ENCODE measurements around the gene PRKCZ. TPM values are rescaled to one million over a fixed set of nuclear protein-coding genes. Genes with fewer than 3 reads are reported as not detected.

Gene PRKCZ
- total and polyA plus RNA-seq, 5 donors from 2014 or later, result 11.0 to 42.7 (median 13.6) TPM

DNA sequence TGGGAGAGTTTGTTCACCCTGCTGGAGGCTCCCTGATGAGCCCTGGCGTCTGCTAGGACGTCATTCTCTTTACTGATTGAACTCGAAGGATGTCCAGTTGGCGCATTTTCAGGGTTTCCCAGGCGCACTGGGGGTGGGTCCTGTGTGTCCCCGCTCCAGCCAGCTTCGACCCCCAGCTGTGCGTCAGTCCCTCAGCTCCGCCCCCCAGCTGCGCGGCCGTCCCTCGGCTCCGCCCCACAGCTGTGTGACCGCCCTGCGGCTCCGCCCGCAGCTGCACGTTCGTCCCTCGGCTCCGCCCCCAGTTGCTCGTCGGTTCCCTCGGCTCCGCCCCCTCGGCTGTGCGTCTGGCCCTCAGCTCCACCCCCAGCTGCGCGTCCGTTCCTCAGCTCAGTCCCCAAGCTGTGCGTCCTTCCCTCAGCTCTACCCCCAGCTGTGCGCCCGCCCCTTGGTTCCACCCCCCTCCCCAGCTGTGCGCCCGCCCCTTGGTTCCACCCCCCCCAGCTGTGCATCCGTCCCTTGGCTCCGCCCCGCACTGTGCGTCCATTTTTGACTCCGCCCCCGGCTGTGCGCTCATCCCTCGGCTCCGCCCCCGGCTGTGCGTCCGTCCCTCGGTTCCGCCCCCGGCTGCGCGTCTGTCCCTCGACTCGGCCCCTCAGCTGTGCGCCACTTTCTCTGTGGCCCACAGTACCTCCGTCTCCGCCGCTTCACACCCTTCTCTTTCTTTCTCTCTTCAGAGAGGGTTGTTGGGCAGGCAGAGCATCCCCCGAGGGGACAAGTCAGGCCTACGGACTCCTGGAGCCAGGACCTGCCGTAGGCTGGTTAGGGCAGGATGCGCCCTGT is 83.0 kb downstream of the PRKCZ start:
- Mint-ChIP-seq H3K27me3 (no peaks in the 10 kb centered on the region), H3K36me3 (peaks cover 4% of the 10 kb centered on the region), H3K9me3 (no peaks in the 10 kb centered on the region), H3K4me3 (peak overlapping the region; percentile 85 to 90 (median 90)), H3K27ac (peak overlapping the region; percentile 83 to 95 (median 94)), H3K4me1 (peaks cover 0 to 32% (median 12%) of the 10 kb centered on the region in 4 donors)
- peaks cover 15% of the 10 kb centered on the region for H3K4me1 ChIP-seq (ENCODE audit: control insufficient read depth, insufficient read depth, low read length, poor library complexity, severe bottlenecking)
- peak overlapping the region; percentile 52 for H3K4me3 ChIP-seq (ENCODE audit: low read depth, low read length)
- peak; percentile 90 to 91 for ATAC-seq (ENCODE audit: low read depth in 2 of 2)
- H3K27ac ChIP-seq (ENCODE audit: insufficient read depth, low read length, poor library complexity, severe bottlenecking), result peak overlapping the region; percentile 85
- no peaks in the 10 kb centered on the region for H3K36me3 ChIP-seq (ENCODE audit: control insufficient read depth, insufficient read depth, low read length)
- peak; percentile 93 to 96 (median 96) for DNase-seq
- no peaks in the 10 kb centered on the region for H3K9me3 ChIP-seq (ENCODE audit: control insufficient read depth in 2 of 2, low read length in 2 of 2)
- no peaks in the 10 kb centered on the region for H3K27me3 ChIP-seq (ENCODE audit: control insufficient read depth, insufficient read depth, low read length)

DNA sequence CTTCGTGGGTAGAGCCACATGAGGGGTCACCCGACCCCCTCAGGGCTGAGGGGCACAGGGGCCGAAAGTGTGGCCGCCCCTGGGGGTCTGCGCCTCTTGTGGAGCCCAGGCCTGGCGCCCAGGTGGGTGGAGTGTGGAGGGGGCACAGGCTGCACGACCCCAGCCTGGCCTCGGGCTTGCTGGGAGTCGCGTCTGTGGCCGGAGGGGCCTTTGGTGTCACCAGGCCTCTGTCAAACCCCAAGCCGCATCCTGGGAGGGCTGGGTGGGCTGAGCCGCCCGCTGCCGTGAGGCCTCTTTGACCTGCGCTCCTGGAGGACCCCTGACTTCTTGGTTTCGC is 83.6 kb downstream of the PRKCZ start:
- Histone ChIP-seq H3K36me3 (ENCODE audit: control insufficient read depth, insufficient read depth, low read length) (no peaks in the 10 kb centered on the region), H3K27ac (ENCODE audit: insufficient read depth, low read length, poor library complexity, severe bottlenecking) (peak overlapping the region; percentile 85), H3K27me3 (ENCODE audit: control insufficient read depth, insufficient read depth, low read length) (no peaks in the 10 kb centered on the region), H3K4me3 (ENCODE audit: low read depth, low read length) (no peak overlapping the region), H3K4me1 (ENCODE audit: control insufficient read depth, insufficient read depth, low read length, poor library complexity, severe bottlenecking) (peaks cover 15% of the 10 kb centered on the region), H3K9me3 (ENCODE audit: control insufficient read depth in 2 of 2, low read length in 2 of 2) (no peaks in the 10 kb centered on the region)
- ATAC-seq (ENCODE audit: low read depth in 2 of 2) (no peak), DNase-seq (no peak)
- Mint-ChIP-seq H3K9me3 (no peaks in the 10 kb centered on the region), H3K27ac (peak overlapping the region in 2 of 3 donors; percentile 94 to 95), H3K4me1 (peaks cover 0 to 32% (median 12%) of the 10 kb centered on the region in 4 donors), H3K27me3 (no peaks in the 10 kb centered on the region), H3K4me3 (peak overlapping the region in 3 of 4 donors; percentile 50 to 90 (median 89)), H3K36me3 (peaks cover 4% of the 10 kb centered on the region)

DNA sequence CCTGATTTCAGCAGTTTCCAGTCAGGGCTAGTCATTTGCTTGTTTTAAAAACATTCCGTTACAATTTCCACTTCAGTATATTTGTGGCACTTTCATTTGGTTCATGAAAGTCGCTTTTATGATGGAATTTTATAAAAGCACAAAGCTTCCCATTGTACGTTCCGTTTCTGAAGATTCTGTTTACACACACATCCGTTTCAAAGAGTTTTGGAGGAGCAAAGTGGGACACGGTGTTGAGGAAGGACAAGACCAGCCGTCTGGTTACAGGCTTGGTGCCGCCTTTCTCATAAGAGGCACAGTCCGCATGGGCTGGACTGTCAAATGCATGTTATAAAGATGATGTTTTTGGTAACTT is 84.0 kb downstream of the PRKCZ start:
- Histone ChIP-seq H3K4me1 (ENCODE audit: control insufficient read depth, insufficient read depth, low read length, poor library complexity, severe bottlenecking) (peaks cover 15% of the 10 kb centered on the region), H3K27ac (ENCODE audit: insufficient read depth, low read length, poor library complexity, severe bottlenecking) (peak overlapping the region; percentile 85), H3K4me3 (ENCODE audit: low read depth, low read length) (no peak overlapping the region), H3K36me3 (ENCODE audit: control insufficient read depth, insufficient read depth, low read length) (no peaks in the 10 kb centered on the region), H3K9me3 (ENCODE audit: control insufficient read depth in 2 of 2, low read length in 2 of 2) (no peaks in the 10 kb centered on the region), H3K27me3 (ENCODE audit: control insufficient read depth, insufficient read depth, low read length) (no peaks in the 10 kb centered on the region)
- Mint-ChIP-seq H3K27me3 (no peaks in the 10 kb centered on the region), H3K27ac (peak overlapping the region in 1 of 3 donors; percentile 36), H3K36me3 (peaks cover 4% of the 10 kb centered on the region), H3K4me3 (peak overlapping the region in 3 of 4 donors; percentile 49 to 85 (median 50)), H3K9me3 (no peaks in the 10 kb centered on the region), H3K4me1 (peaks cover 0 to 32% (median 12%) of the 10 kb centered on the region in 4 donors)
- no peak for ATAC-seq (ENCODE audit: low read depth in 2 of 2)
- no peak for DNase-seq

DNA sequence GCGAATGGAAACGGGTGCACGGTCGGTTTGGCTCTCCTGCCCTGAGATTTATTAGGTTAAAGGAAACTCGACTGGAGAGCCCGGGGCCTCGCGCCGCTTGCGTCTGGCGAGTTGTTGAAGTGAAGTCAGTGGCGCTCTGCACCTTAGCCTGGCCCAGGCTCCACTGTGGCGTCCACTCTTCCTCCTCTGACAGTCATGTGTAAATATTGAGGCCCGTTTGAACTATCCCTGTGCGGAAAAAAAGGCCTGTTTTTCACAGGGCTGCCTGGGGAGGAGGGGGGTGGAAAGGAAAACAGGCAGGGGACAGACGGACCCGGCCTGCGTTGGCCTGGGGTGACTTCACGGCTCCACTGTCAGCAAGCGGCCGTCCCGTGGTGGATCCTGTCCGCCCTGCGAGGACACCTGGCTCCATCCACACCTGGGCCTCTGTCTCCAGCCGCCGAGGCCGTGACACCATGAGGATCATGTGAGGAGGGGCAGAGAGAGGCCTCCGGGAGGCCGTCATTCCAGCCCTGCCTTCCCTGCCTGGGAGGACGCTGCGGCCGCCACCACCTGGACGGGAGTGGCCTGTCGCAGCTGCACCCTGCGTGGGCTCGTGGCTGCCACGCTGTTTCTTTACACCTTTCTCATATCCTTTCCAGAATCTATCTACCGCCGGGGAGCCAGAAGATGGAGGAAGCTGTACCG is 84.6 kb downstream of the PRKCZ start:
- ATAC-seq (ENCODE audit: low read depth in 2 of 2) (no peak), DNase-seq (no peak)
- H3K9me3 Mint-ChIP-seq, result no peaks in the 10 kb centered on the region
- peak overlapping the region in 1 of 3 donors; percentile 42 for H3K27ac Mint-ChIP-seq
- H3K36me3 ChIP-seq (ENCODE audit: control insufficient read depth, insufficient read depth, low read length), result no peaks in the 10 kb centered on the region
- H3K27ac ChIP-seq (ENCODE audit: insufficient read depth, low read length, poor library complexity, severe bottlenecking), result no peak overlapping the region
- no peaks in the 10 kb centered on the region for H3K9me3 ChIP-seq (ENCODE audit: control insufficient read depth in 2 of 2, low read length in 2 of 2)
- peak overlapping the region in 3 of 4 donors; percentile 26 to 85 (median 49) for H3K4me3 Mint-ChIP-seq
- H3K4me3 ChIP-seq (ENCODE audit: low read depth, low read length), result no peak overlapping the region
- no peaks in the 10 kb centered on the region for H3K27me3 ChIP-seq (ENCODE audit: control insufficient read depth, insufficient read depth, low read length)
- peaks cover 4% of the 10 kb centered on the region for H3K36me3 Mint-ChIP-seq
- peaks cover 15% of the 10 kb centered on the region for H3K4me1 ChIP-seq (ENCODE audit: control insufficient read depth, insufficient read depth, low read length, poor library complexity, severe bottlenecking)
- peaks cover 0 to 34% (median 12%) of the 10 kb centered on the region in 4 donors for H3K4me1 Mint-ChIP-seq
- H3K27me3 Mint-ChIP-seq, result no peaks in the 10 kb centered on the region

DNA sequence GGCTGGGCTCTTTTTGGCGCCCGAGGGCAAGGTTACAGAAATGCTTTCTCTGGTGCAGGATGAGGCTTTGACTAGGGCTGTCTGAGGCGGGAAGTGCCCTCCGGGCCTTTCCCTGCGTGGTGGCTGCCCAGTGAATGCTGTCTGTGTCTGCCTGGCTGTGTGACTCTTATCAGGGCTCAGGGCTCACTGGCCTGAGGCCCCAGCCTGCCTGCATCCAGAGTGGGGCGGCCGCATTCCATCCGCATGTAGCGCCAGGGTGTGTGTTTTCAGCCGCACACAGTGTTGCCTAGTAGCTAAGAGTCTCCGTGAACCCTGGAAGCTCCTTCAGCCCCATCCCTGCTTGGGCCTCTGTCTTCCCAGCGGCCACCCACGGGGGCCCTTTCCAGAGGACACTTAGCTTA is 85.2 kb downstream of the PRKCZ start:
- Histone ChIP-seq H3K27me3 (ENCODE audit: control insufficient read depth, insufficient read depth, low read length) (no peaks in the 10 kb centered on the region), H3K36me3 (ENCODE audit: control insufficient read depth, insufficient read depth, low read length) (no peaks in the 10 kb centered on the region), H3K9me3 (ENCODE audit: control insufficient read depth in 2 of 2, low read length in 2 of 2) (no peaks in the 10 kb centered on the region), H3K27ac (ENCODE audit: insufficient read depth, low read length, poor library complexity, severe bottlenecking) (no peak overlapping the region), H3K4me3 (ENCODE audit: low read depth, low read length) (no peak overlapping the region), H3K4me1 (ENCODE audit: control insufficient read depth, insufficient read depth, low read length, poor library complexity, severe bottlenecking) (peaks cover 15% of the 10 kb centered on the region)
- peaks cover 0 to 39% (median 14%) of the 10 kb centered on the region in 4 donors for H3K4me1 Mint-ChIP-seq
- H3K4me3 Mint-ChIP-seq, result peak overlapping the region in 1 of 4 donors; percentile 80
- no peak for ATAC-seq (ENCODE audit: low read depth in 2 of 2)
- peaks cover 4% of the 10 kb centered on the region for H3K36me3 Mint-ChIP-seq
- H3K27me3 Mint-ChIP-seq, result no peaks in the 10 kb centered on the region
- no peaks in the 10 kb centered on the region for H3K9me3 Mint-ChIP-seq
- peak overlapping the region in 2 of 3 donors; percentile 42 to 56 for H3K27ac Mint-ChIP-seq
- no peak for DNase-seq

DNA sequence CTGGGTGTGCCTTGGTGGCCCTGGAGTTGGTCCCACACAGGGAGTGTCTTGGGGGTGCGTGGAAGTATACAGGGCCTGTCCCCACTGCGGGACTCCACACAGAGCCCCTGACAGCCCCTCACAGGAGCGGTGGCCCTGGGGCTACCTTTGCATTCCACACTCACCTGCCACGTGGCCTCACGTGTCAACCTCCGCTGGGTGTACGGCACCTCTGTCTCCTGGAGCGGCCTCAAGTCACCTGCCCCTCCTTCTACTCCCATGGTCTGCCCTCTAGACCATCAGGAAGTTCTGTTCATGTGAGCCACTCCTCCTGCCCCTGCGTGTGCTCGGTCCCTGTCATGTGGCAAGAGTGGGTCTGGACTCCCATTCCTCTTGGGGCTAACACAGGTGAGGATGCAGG is 85.7 kb downstream of the PRKCZ start:
- Histone ChIP-seq H3K4me3 (ENCODE audit: low read depth, low read length) (no peak overlapping the region), H3K36me3 (ENCODE audit: control insufficient read depth, insufficient read depth, low read length) (no peaks in the 10 kb centered on the region), H3K4me1 (ENCODE audit: control insufficient read depth, insufficient read depth, low read length, poor library complexity, severe bottlenecking) (peaks cover 15% of the 10 kb centered on the region), H3K27me3 (ENCODE audit: control insufficient read depth, insufficient read depth, low read length) (no peaks in the 10 kb centered on the region), H3K27ac (ENCODE audit: insufficient read depth, low read length, poor library complexity, severe bottlenecking) (no peak overlapping the region), H3K9me3 (ENCODE audit: control insufficient read depth in 2 of 2, low read length in 2 of 2) (no peaks in the 10 kb centered on the region)
- Mint-ChIP-seq H3K9me3 (no peaks in the 10 kb centered on the region), H3K27me3 (no peaks in the 10 kb centered on the region), H3K4me1 (peaks cover 0 to 39% (median 14%) of the 10 kb centered on the region in 4 donors), H3K27ac (peak overlapping the region in 2 of 3 donors; percentile 42 to 56), H3K36me3 (peaks cover 4% of the 10 kb centered on the region), H3K4me3 (peak overlapping the region in 1 of 4 donors; percentile 80)
- DNase-seq, result no peak
- ATAC-seq (ENCODE audit: low read depth in 2 of 2), result no peak

DNA sequence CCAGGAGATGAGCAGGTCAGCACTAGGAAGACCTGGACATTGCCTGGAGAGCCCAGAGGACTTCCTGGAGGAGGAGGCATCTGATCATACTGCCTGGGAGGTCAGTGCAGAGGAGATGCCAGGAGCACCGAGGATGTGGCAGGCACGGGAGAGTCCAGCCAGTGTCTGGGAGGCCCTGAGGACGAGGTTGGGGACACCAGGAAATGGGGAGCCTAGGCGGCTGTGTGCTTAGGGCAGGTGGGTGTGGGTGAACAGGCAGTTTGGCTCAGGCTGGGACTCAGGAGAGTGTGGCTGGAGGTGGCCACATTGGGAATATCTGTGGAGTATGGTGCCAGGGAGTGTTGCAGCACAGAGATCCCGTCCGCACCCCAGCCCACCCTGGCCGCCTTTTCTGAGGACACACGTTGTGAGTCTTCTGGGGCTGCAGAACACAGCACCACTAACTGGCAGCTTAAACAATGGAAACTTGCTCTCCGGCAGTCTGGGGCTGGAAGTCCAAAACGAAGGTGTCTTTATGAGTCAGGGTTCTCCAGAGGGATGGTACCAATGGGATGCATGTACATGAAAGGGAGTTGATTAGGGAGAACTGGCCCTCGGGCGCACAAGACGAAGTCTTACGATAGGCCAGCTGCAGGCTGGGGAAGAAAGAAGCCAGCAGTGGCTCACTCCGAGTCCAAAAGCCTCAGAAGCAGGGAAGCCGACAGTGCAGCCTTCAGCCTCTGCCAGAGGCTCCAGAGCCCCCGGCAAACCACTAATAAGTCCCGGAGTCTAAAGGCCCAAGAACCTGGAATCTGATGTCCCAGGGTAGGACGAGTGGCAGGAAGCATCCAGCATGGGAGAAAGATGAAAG is 86.4 kb downstream of the PRKCZ start:
- Mint-ChIP-seq H3K27ac (peak overlapping the region in 1 of 3 donors; percentile 13), H3K4me3 (peak overlapping the region in 1 of 4 donors; percentile 3), H3K27me3 (no peaks in the 10 kb centered on the region), H3K4me1 (peaks cover 0 to 32% (median 14%) of the 10 kb centered on the region in 4 donors), H3K9me3 (no peaks in the 10 kb centered on the region), H3K36me3 (peaks cover 4% of the 10 kb centered on the region)
- H3K27ac ChIP-seq (ENCODE audit: insufficient read depth, low read length, poor library complexity, severe bottlenecking), result no peak overlapping the region
- H3K4me3 ChIP-seq (ENCODE audit: low read depth, low read length), result no peak overlapping the region
- H3K9me3 ChIP-seq (ENCODE audit: control insufficient read depth in 2 of 2, low read length in 2 of 2), result no peaks in the 10 kb centered on the region
- H3K4me1 ChIP-seq (ENCODE audit: control insufficient read depth, insufficient read depth, low read length, poor library complexity, severe bottlenecking), result peaks cover 15% of the 10 kb centered on the region
- no peaks in the 10 kb centered on the region for H3K27me3 ChIP-seq (ENCODE audit: control insufficient read depth, insufficient read depth, low read length)
- no peaks in the 10 kb centered on the region for H3K36me3 ChIP-seq (ENCODE audit: control insufficient read depth, insufficient read depth, low read length)
- ATAC-seq (ENCODE audit: low read depth in 2 of 2) (no peak), DNase-seq (no peak)

All from CD4-positive, CD25-positive, alpha-beta regulatory T cell (primary cell).